GM12878 (cell line): Measurements from ENCODE around the gene PDCD1LG2. TPM values are rescaled to one million over a fixed set of nuclear protein-coding genes. Genes with fewer than 3 reads are reported as not detected.

Source experiments
- ATAC-seq: fragments of 200-7000 bp; cut with Tn5 transposase; 3 replicates; pipeline ENCODE4 v1.9.1; 2020; ENCODE audit warnings: mild to moderate bottlenecking, moderate library complexity
- BruUV-seq: library from RNA; stranded (reverse); fragments of 400-500 nt; replicated peaks from 2 replicates; lab custom pipeline; 2021; lab: Mats Ljungman, UMichigan
- CTCF ChIA-PET: fragments of 300-600 bp; sonication (Branson Sonifier 250); formaldehyde crosslinking; extraction: SDS; loops from one replicate; lab custom pipeline; 2021; ENCODE audit warnings: inconsistent platforms; lab: Yijun Ruan, JAX
- POLR2A ChIA-PET: fragments of 350-600 bp; formaldehyde crosslinking; extraction: SDS; loops from one replicate; lab custom pipeline; 2021; ENCODE audit warnings: inconsistent platforms; lab: Charles Lee
- RAD21 ChIA-PET: fragments of 300-600 bp; sonication (Branson Sonifier 250); formaldehyde crosslinking; loops from one replicate; lab custom pipeline; 2023; ENCODE audit warnings: antibody characterized with exemption; ENCODE audit not compliant: unreplicated experiment; lab: Charles Lee
- SMC1A ChIA-PET: fragments of 300-600 bp; sonication (Branson Sonifier 250); formaldehyde crosslinking; loops from one replicate; lab custom pipeline; 2023; ENCODE audit not compliant: unreplicated experiment, uncharacterized antibody; lab: Charles Lee
- DNase-seq: peaks from one replicate; pipeline ENCODE4 v3.0.0-alpha.2; 2011; ENCODE audit warnings: low read depth, low spot score
- FAIRE-seq: peaks from 3 replicates; lab custom pipeline; 2011; peaks lifted over from hg19 to GRCh38; lab: Jason Lieb, UNC
- H2AFZ ChIP-seq: 2 replicates; pipeline ENCODE4 v1.6.0; 2011; ENCODE audit warnings: low read depth, low read length, control low read depth; ENCODE audit not compliant: control insufficient read depth
- H3K27ac ChIP-seq: 2 replicates; pipeline ENCODE4 v1.5.1; 2011; ENCODE audit warnings: control low read depth; ENCODE audit not compliant: control insufficient read depth, insufficient read depth
- H3K27me3 ChIP-seq, 2 experiments: replicated peaks in 1 of 2; 2 replicates each; pipeline versions ENCODE4 v1.6.0 to v1.6.1; 2011; ENCODE audit warnings: low read length in 1 of 2; ENCODE audit not compliant: control insufficient read depth in 2 of 2, insufficient read depth in 2 of 2
- H3K36me3 ChIP-seq, 2 experiments: 2 replicates each; pipeline ENCODE4 v1.5.1; 2011; ENCODE audit warnings: low read length in 1 of 2; ENCODE audit not compliant: control insufficient read depth in 2 of 2, insufficient read depth in 2 of 2
- H3K4me1 ChIP-seq: 2 replicates; pipeline ENCODE4 v1.6.1; 2011; ENCODE audit warnings: mild to moderate bottlenecking, low read length, moderate library complexity, mixed read lengths; ENCODE audit not compliant: control insufficient read depth, insufficient read depth
- H3K4me2 ChIP-seq: 2 replicates; pipeline ENCODE4 v1.6.0; 2011; ENCODE audit warnings: control low read depth; ENCODE audit not compliant: control insufficient read depth, insufficient read depth
- H3K4me3 ChIP-seq: fragments of 200-600 bp; sonication (generic); 2 replicates; pipeline ENCODE4 v1.5.1; 2016
- H3K79me2 ChIP-seq: 2 replicates; pipeline ENCODE4 v1.6.0; 2011; ENCODE audit warnings: low read length; ENCODE audit not compliant: control insufficient read depth, insufficient read depth
- H3K9ac ChIP-seq: 2 replicates; pipeline ENCODE4 v1.8.0; 2011; ENCODE audit warnings: low read length, control low read depth, mixed read lengths; ENCODE audit not compliant: control insufficient read depth, insufficient read depth
- H3K9me3 ChIP-seq: replicated peaks from 3 replicates; pipeline ENCODE4 v1.5.1; 2011; ENCODE audit warnings: mild to moderate bottlenecking, low read length; ENCODE audit not compliant: control insufficient read depth, insufficient read depth
- H4K20me1 ChIP-seq: 2 replicates; pipeline ENCODE4 v1.6.0; 2011; ENCODE audit not compliant: control insufficient read depth, insufficient read depth
- DPF2 ChIP-seq: fragments of 450-650 bp; IDR thresholded peaks from 2 replicates; pipeline ENCODE4 v1.6.1; 2017; ENCODE audit warnings: mild to moderate bottlenecking
- EP300 ChIP-seq, 2 experiments: fragments of 150-350 bp in 1 of 2; IDR thresholded peaks; 2 replicates each; pipeline ENCODE4 v1.6.1; 2011 to 2012; ENCODE audit warnings: low read depth in 2 of 2, low read length in 2 of 2, borderline replicate concordance in 1 of 2, improper control_type of control experiment in 1 of 2, inconsistent platforms in 1 of 2; ENCODE audit not compliant: control insufficient read depth in 1 of 2
- IKZF1 ChIP-seq: fragments of 450-650 bp; conservative IDR thresholded peaks from 2 replicates; pipeline ENCODE4 v1.6.1; 2017; ENCODE audit warnings: antibody characterized with exemption, mild to moderate bottlenecking
- MTA2 ChIP-seq: fragments of 450-650 bp; IDR thresholded peaks from 2 replicates; pipeline ENCODE4 v1.6.1; 2016; ENCODE audit warnings: low read depth, mild to moderate bottlenecking, moderate library complexity
- NFIC ChIP-seq: IDR thresholded peaks from 2 replicates; pipeline ENCODE4 v1.6.1; 2012; ENCODE audit warnings: low read depth, mild to moderate bottlenecking, inconsistent platforms, low read length, moderate library complexity
- RCOR1 ChIP-seq: conservative IDR thresholded peaks from 2 replicates; pipeline ENCODE4 v1.6.1; 2012; ENCODE audit warnings: low read depth, low read length, improper control_type of control experiment
- RELB ChIP-seq: fragments of 450-650 bp; IDR thresholded peaks from 2 replicates; pipeline ENCODE4 v1.6.1; 2017; ENCODE audit warnings: low read depth, mild to moderate bottlenecking, moderate library complexity
- SMAD1 ChIP-seq: fragments of 450-650 bp; IDR thresholded peaks from 2 replicates; pipeline ENCODE4 v1.6.1; 2018; ENCODE audit warnings: mild to moderate bottlenecking, low read depth; ENCODE audit not compliant: partially characterized antibody
- ZNF207 ChIP-seq: fragments of 450-650 bp; IDR thresholded peaks from 2 replicates; pipeline ENCODE4 v1.6.1; 2014; ENCODE audit warnings: antibody characterized with exemption, mild to moderate bottlenecking, borderline replicate concordance
- ZNF24 ChIP-seq: fragments of 450-650 bp; IDR thresholded peaks from 2 replicates; pipeline ENCODE4 v1.6.1; 2017; ENCODE audit warnings: antibody characterized with exemption, mild to moderate bottlenecking
- WGBS: methylation state at CpG from one replicate; pipeline ENCODE4 v1.1.6; 2016; ENCODE audit warnings: low lambda C conversion rate; ENCODE audit not compliant: insufficient replicate concordance, insufficient coverage; ENCODE audit errors: missing lambda C conversion rate; 5-methylcytosine and 5-hydroxymethylcytosine counted together
- in situ Hi-C: fragments of 300-500 bp; cut with MboI; formaldehyde crosslinking; loops from 9 replicates; pipeline ENCODE4 v1.14.3; 2018; ENCODE audit warnings: mixed read lengths
- intact Hi-C: fragments of 100-400 bp; cut with micrococcal nuclease; formaldehyde crosslinking; loops from one replicate; pipeline ENCODE4 v1.14.2; 2022; ENCODE audit not compliant: unreplicated experiment
- polyA plus RNA-seq, 11 experiments: library from polyadenylated mRNA; depleted of rRNA in 4 of 11; unstranded in 6 of 11; stranded (reverse) in 5 of 11; fragments of >200 nt; fragmentation: Nextera tagmentation in 4 of 11; fragmentation: Illumina TruSeq in 1 of 11; extraction: Ambion mirVana in 4 of 11; extraction: Trizol in 1 of 11; gene quantifications; 1 replicate in 1 of 11; 2 replicates in 10 of 11; pipeline versions ENCODE4 v1.2.1 to v1.2.3, GENCODE V29; 2011 to 2016; ENCODE audit warnings: inconsistent platforms in 2 of 11, missing spikeins in 2 of 11, low read depth in 1 of 11
- total RNA-seq, 4 experiments: library from RNA; depleted of rRNA in 3 of 4; stranded (reverse); fragments of >200 nt in 3 of 4; fragmentation: Illumina TruSeq in 1 of 4; extraction: Trizol in 1 of 4; gene quantifications; 2 replicates each; pipeline versions ENCODE4 v1.2.1 to v1.2.3, GENCODE V29; 2013 to 2021
- TF ChIP-seq, protein P1 (sequence below): IDR thresholded peaks from 2 replicates; pipeline ENCODE4 v1.6.1; 2011; ENCODE audit warnings: borderline replicate concordance, low read depth, mild to moderate bottlenecking, moderate library complexity, low read length; ENCODE audit not compliant: insufficient read depth, poor library complexity, severe bottlenecking
- TF ChIP-seq, protein P2 (sequence below): fragments of 450-650 bp; IDR thresholded peaks from 2 replicates; pipeline ENCODE4 v1.6.1; 2016; ENCODE audit warnings: mild to moderate bottlenecking, moderate library complexity, borderline replicate concordance
- TF ChIP-seq, protein P3 (sequence below): fragments of 450-650 bp; IDR thresholded peaks from 2 replicates; pipeline ENCODE4 v1.6.1; 2016; ENCODE audit warnings: mild to moderate bottlenecking

PDCD1LG2 gene
- total and polyA plus RNA-seq, 10 of the 15 experiments (the other 5 are each of a cell fraction or from before 2014, with no cell fraction given) = 1.5 to 37.3 (median 3.0) TPM

DNA sequence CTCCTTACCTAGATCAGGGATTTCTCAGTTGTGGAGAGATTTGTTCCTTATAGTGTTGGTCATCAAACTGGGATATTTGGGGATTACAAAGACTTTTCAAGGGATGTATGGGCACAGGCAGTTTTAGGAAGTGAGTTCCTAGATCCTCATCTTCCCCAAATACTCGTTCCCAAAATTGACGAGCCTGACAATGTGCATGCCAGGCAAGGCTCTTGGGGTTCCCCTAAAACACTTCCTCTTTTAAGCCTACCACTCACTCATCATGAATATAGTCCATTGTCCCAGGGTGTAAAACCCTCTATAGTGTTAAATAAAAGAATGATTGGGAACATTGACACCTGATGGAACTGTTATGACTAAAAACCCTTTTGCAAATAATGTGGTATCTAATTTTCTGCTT lies 26.4 kb downstream of the PDCD1LG2 start:
- DNase-seq = no peak
- Histone ChIP-seq H3K36me3 (peaks cover 0 to 8% of the 10 kb centered on the region in 2 experiments; a peak in 2 of 4 replicates), H3K9ac (no peak overlapping the region), H3K4me1 (peaks cover 29% of the 10 kb centered on the region), H3K27ac (peak overlapping the region; percentile 38; the same call in 1 of the 2 replicates), H3K27me3 (no peaks in the 10 kb centered on the region), H3K4me2 (no peak overlapping the region), H3K9me3 (peaks cover 6% of the 10 kb centered on the region; the same call in 2 of the 3 replicates), H2AFZ (no peak overlapping the region), H3K4me3 (no peak overlapping the region), H3K79me2 (no peaks in the 10 kb centered on the region; the same call in none of the 2 replicates), H4K20me1 (no peaks in the 10 kb centered on the region)
- BruUV-seq = no TSS peak
- RAD21 ChIA-PET = no interaction called here
- SMC1A ChIA-PET = interaction anchor here (0.9 to 3.8 kb wide), 5 partner anchors 17 to 72 kb away, joined by 3 to 16 read pairs (median 3); no protein-coding TSS in a partner anchor
- WGBS = 0% methylated on average over 2 of the region's 2 CpGs
- in situ Hi-C loops = no loop called here
- intact Hi-C loops = no loop called here
- FAIRE-seq = no peak
- ATAC-seq = peak; percentile 86
- POLR2A ChIA-PET = interaction anchor here (1.8 kb wide), 1 partner anchor 14 kb away, joined by 5 read pairs; no protein-coding TSS in a partner anchor
- CTCF ChIA-PET = interaction anchor here (1.5 kb wide), 1 partner anchor 53 kb away, joined by 4 read pairs; no protein-coding TSS in a partner anchor
- TF ChIP-seq, protein P1, sequence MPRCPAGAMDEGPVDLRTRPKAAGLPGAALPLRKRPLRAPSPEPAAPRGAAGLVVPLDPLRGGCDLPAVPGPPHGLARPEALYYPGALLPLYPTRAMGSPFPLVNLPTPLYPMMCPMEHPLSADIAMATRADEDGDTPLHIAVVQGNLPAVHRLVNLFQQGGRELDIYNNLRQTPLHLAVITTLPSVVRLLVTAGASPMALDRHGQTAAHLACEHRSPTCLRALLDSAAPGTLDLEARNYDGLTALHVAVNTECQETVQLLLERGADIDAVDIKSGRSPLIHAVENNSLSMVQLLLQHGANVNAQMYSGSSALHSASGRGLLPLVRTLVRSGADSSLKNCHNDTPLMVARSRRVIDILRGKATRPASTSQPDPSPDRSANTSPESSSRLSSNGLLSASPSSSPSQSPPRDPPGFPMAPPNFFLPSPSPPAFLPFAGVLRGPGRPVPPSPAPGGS = no peak
- TF ChIP-seq IKZF1 (peak; percentile 93), SMAD1 (no peak), MTA2 (peak; percentile 69), RELB (peak; percentile 95), ZNF24 (0 out of 2 replicates have a peak, but pooled peaks have one; percentile 43), RCOR1 (no peak), ZNF207 (no peak), NFIC (peak; percentile 46), EP300 (IDR thresholded peaks at IDR 0.05; ENCODE audit: borderline replicate concordance in 1 of 2, control insufficient read depth in 1 of 2, low read depth in 2 of 2, low read length in 2 of 2) (peak in 1 of 2 experiments; percentile 41; a peak in 1 of 4 replicates), DPF2 (peak; percentile 85)
- TF ChIP-seq, protein P2, sequence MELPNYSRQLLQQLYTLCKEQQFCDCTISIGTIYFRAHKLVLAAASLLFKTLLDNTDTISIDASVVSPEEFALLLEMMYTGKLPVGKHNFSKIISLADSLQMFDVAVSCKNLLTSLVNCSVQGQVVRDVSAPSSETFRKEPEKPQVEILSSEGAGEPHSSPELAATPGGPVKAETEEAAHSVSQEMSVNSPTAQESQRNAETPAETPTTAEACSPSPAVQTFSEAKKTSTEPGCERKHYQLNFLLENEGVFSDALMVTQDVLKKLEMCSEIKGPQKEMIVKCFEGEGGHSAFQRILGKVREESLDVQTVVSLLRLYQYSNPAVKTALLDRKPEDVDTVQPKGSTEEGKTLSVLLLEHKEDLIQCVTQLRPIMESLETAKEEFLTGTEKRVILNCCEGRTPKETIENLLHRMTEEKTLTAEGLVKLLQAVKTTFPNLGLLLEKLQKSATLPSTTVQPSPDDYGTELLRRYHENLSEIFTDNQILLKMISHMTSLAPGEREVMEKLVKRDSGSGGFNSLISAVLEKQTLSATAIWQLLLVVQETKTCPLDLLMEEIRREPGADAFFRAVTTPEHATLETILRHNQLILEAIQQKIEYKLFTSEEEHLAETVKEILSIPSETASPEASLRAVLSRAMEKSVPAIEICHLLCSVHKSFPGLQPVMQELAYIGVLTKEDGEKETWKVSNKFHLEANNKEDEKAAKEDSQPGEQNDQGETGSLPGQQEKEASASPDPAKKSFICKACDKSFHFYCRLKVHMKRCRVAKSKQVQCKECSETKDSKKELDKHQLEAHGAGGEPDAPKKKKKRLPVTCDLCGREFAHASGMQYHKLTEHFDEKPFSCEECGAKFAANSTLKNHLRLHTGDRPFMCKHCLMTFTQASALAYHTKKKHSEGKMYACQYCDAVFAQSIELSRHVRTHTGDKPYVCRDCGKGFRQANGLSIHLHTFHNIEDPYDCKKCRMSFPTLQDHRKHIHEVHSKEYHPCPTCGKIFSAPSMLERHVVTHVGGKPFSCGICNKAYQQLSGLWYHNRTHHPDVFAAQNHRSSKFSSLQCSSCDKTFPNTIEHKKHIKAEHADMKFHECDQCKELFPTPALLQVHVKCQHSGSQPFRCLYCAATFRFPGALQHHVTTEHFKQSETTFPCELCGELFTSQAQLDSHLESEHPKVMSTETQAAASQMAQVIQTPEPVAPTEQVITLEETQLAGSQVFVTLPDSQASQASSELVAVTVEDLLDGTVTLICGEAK = no peak
- TF ChIP-seq, protein P3, sequence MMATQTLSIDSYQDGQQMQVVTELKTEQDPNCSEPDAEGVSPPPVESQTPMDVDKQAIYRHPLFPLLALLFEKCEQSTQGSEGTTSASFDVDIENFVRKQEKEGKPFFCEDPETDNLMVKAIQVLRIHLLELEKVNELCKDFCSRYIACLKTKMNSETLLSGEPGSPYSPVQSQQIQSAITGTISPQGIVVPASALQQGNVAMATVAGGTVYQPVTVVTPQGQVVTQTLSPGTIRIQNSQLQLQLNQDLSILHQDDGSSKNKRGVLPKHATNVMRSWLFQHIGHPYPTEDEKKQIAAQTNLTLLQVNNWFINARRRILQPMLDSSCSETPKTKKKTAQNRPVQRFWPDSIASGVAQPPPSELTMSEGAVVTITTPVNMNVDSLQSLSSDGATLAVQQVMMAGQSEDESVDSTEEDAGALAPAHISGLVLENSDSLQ = 0 out of 2 replicates have a peak, but pooled peaks have one; percentile 20
